Natural killer cell (primary cell): ENCODE data around the gene CFAP299. TPM values are rescaled to one million over a fixed set of nuclear protein-coding genes. Genes with fewer than 3 reads are reported as not detected.
"Not testable (repeated sequence)": the region's sequence is repeated elsewhere in the genome, so short reads cannot be mapped to it uniquely, and the experiment has no call there.

Experiments
- ATAC-seq, 3 donors: fragments of 150-1000 bp in 2 of 3; fragments of 200-7000 bp in 1 of 3; cut with Tn5 transposase; 1 replicate in 1 of 3; 2 replicates in 2 of 3; pipeline ENCODE4 v1.10.0; 2021; ENCODE audit warnings: mild to moderate bottlenecking in 2 of 3, moderate library complexity in 2 of 3
- DNase-seq, 2 donors: peaks; one replicate each; pipeline versions ENCODE4 v3.0.0 to v3.0.0-alpha.2; 2013 to 2021; ENCODE audit warnings: mixed read lengths in 1 of 2
- H3K27ac ChIP-seq: one replicate; pipeline ENCODE4 v1.5.1; 2013; ENCODE audit warnings: mild to moderate bottlenecking, low read length
- H3K27me3 ChIP-seq: one replicate; pipeline ENCODE4 v1.6.1; 2013; ENCODE audit warnings: low read length; ENCODE audit not compliant: control insufficient read depth, insufficient read depth
- H3K36me3 ChIP-seq: one replicate; pipeline ENCODE4 v1.6.1; 2013; ENCODE audit warnings: low read length; ENCODE audit not compliant: control insufficient read depth, insufficient read depth
- H3K4me1 ChIP-seq: one replicate; pipeline ENCODE4 v1.6.1; 2013; ENCODE audit warnings: low read length; ENCODE audit not compliant: control insufficient read depth, insufficient read depth
- H3K4me3 ChIP-seq: one replicate; pipeline ENCODE4 v1.5.1; 2013; ENCODE audit warnings: low read length
- H3K9me3 ChIP-seq: one replicate; pipeline ENCODE4 v1.6.1; 2013; ENCODE audit warnings: low read length; ENCODE audit not compliant: control insufficient read depth, insufficient read depth
- H3K27ac Mint-ChIP-seq, 2 donors: one replicate each; pipeline ENCODE4 v1.8.0; 2022; ENCODE audit warnings: mild to moderate bottlenecking in 2 of 2, mixed read lengths in 2 of 2, moderate library complexity in 1 of 2
- H3K27me3 Mint-ChIP-seq, 2 donors: one replicate each; pipeline ENCODE4 v1.8.0; 2022; ENCODE audit warnings: low read depth in 2 of 2, mixed read lengths in 2 of 2
- H3K36me3 Mint-ChIP-seq: one replicate; pipeline ENCODE4 v1.8.0; 2022; ENCODE audit warnings: mixed read lengths
- H3K4me1 Mint-ChIP-seq, 2 donors: one replicate each; pipeline ENCODE4 v1.8.0; 2022; ENCODE audit warnings: mixed read lengths in 2 of 2
- H3K4me3 Mint-ChIP-seq: one replicate; pipeline ENCODE4 v1.8.0; 2022; ENCODE audit warnings: mild to moderate bottlenecking, moderate library complexity, mixed read lengths
- H3K9me3 Mint-ChIP-seq, 2 donors: one replicate each; pipeline ENCODE4 v1.8.0; 2022; ENCODE audit warnings: mixed read lengths in 2 of 2
- CTCF ChIP-seq: fragments of 200-600 bp; IDR thresholded peaks from one replicate; pipeline ENCODE4 v1.8.0; 2022; ENCODE audit warnings: antibody characterized with exemption
- WGBS: methylation state at CpG from one replicate; pipeline ENCODE4 v1.1.7; 2013; ENCODE audit warnings: missing lambda C conversion rate; ENCODE audit not compliant: insufficient coverage; 5-methylcytosine and 5-hydroxymethylcytosine counted together
- intact Hi-C: fragments of 100-400 bp; cut with micrococcal nuclease; formaldehyde crosslinking; loops from one replicate; pipeline ENCODE4 v1.14.2; 2022
- total RNA-seq, 4 donors: library from RNA; stranded (reverse); fragments of 120-200 nt in 1 of 4; gene quantifications; one replicate each; pipeline versions ENCODE4 v1.2.3 to v1.2.4, GENCODE V29; 2013 to 2022

The CFAP299 gene
- total RNA-seq, 3 donors from 2014 or later (not counting 1 experiment from before 2014, with no cell fraction given) = not detected

- H3K27me3 Mint-ChIP-seq = no peaks in the 10 kb centered on the region
Measured at GRCh38 chr4:80798082-80798481, 462.6 kb downstream of the CFAP299 start.

GRCh38 chr4:80800719-80801118 lies 465.2 kb downstream of the CFAP299 start:
- H3K4me3 Mint-ChIP-seq, H3K9me3 Mint-ChIP-seq, H3K4me1 Mint-ChIP-seq, H3K36me3 Mint-ChIP-seq, DNase-seq, ATAC-seq, H3K27ac ChIP-seq, H3K36me3 ChIP-seq, intact Hi-C loops, H3K27ac Mint-ChIP-seq, H3K4me1 ChIP-seq, H3K9me3 ChIP-seq, H3K27me3 ChIP-seq, H3K4me3 ChIP-seq, H3K27me3 Mint-ChIP-seq: not testable (repeated sequence)
- 100% methylated on average over 1 of the region's 1 CpG for WGBS

More at GRCh38 chr4:80798082-80798481, 462.6 kb downstream of the CFAP299 start:
- WGBS = 100% methylated on average over 1 of the region's 1 CpG
- H3K4me3 ChIP-seq = no peak overlapping the region
- H3K9me3 ChIP-seq = no peaks in the 10 kb centered on the region
- H3K4me1 ChIP-seq = no peaks in the 10 kb centered on the region
- H3K27ac Mint-ChIP-seq = no peak overlapping the region
- H3K9me3 Mint-ChIP-seq = peaks cover 0 to 2% of the 10 kb centered on the region in 2 donors
- no peak overlapping the region for H3K4me3 Mint-ChIP-seq
- no peaks in the 10 kb centered on the region for H3K36me3 Mint-ChIP-seq
- no peaks in the 10 kb centered on the region for H3K4me1 Mint-ChIP-seq
- no peak overlapping the region for H3K27ac ChIP-seq
- TF ChIP-seq CTCF = no peak
- ATAC-seq (no peak), DNase-seq (no peak)
- H3K36me3 ChIP-seq = no peaks in the 10 kb centered on the region
- intact Hi-C loops = no loop called here
- no peaks in the 10 kb centered on the region for H3K27me3 ChIP-seq

GRCh38 chr4:80803337-80803736 lies 467.8 kb downstream of the CFAP299 start:
- no peak overlapping the region for H3K27ac Mint-ChIP-seq
- no peak for TF ChIP-seq CTCF
- no peak overlapping the region for H3K4me3 Mint-ChIP-seq
- no peaks in the 10 kb centered on the region for H3K36me3 Mint-ChIP-seq
- Histone ChIP-seq H3K27me3 (no peaks in the 10 kb centered on the region), H3K9me3 (no peaks in the 10 kb centered on the region), H3K4me3 (no peak overlapping the region), H3K36me3 (no peaks in the 10 kb centered on the region), H3K4me1 (no peaks in the 10 kb centered on the region), H3K27ac (no peak overlapping the region)
- DNase-seq = no peak
- no peaks in the 10 kb centered on the region for H3K27me3 Mint-ChIP-seq
- H3K9me3 Mint-ChIP-seq = no peaks in the 10 kb centered on the region
- intact Hi-C loops = no loop called here
- no peak for ATAC-seq
- WGBS = no CpG with 5 or more reads among the region's 1 CpG
- H3K4me1 Mint-ChIP-seq = no peaks in the 10 kb centered on the region

GRCh38 chr4:80806472-80806871 lies 470.9 kb downstream of the CFAP299 start:
- WGBS = 75% methylated on average over 1 of the region's 1 CpG
- no peak for DNase-seq

More at GRCh38 chr4:80806472-80806871, 470.9 kb downstream of the CFAP299 start:
- H3K4me1 Mint-ChIP-seq = no peaks in the 10 kb centered on the region
- ATAC-seq = no peak
- Histone ChIP-seq H3K4me1 (no peaks in the 10 kb centered on the region), H3K4me3 (no peak overlapping the region), H3K27ac (no peak overlapping the region), H3K9me3 (no peaks in the 10 kb centered on the region), H3K36me3 (no peaks in the 10 kb centered on the region), H3K27me3 (no peaks in the 10 kb centered on the region)
- no peak for TF ChIP-seq CTCF
- H3K4me3 Mint-ChIP-seq = no peak overlapping the region
- intact Hi-C loops = no loop called here
- H3K27ac Mint-ChIP-seq = no peak overlapping the region
- H3K9me3 Mint-ChIP-seq = no peaks in the 10 kb centered on the region
- no peaks in the 10 kb centered on the region for H3K36me3 Mint-ChIP-seq
- no peaks in the 10 kb centered on the region for H3K27me3 Mint-ChIP-seq
